Stimulated activated naive CD8-positive, alpha-beta T cell treated with anti-CD3 and anti-CD28 coated beads, Interleukin-15, amount 100 ng/mL, for 72 hours (primary cell): Measurements from ENCODE around the gene TRMT1.

Experiments
- ATAC-seq: fragments of 150-1000 bp; cut with Tn5 transposase; 2 replicates; pipeline ENCODE4 v1.10.0; 2021; ENCODE audit warnings: mild to moderate bottlenecking, moderate library complexity
- DNase-seq, 2 donors: peaks; one replicate each; pipeline ENCODE4 v3.0.0; 2021 to 2022
- H3K27ac Mint-ChIP-seq, 2 donors: one replicate each; pipeline ENCODE4 v1.8.0; 2022; ENCODE audit warnings: mild to moderate bottlenecking in 2 of 2, mixed read lengths in 2 of 2, moderate library complexity in 2 of 2
- H3K27me3 Mint-ChIP-seq: one replicate; pipeline ENCODE4 v1.8.0; 2022; ENCODE audit warnings: mixed read lengths
- H3K4me1 Mint-ChIP-seq: one replicate; pipeline ENCODE4 v1.8.0; 2022; ENCODE audit warnings: mild to moderate bottlenecking, mixed read lengths
- H3K4me3 Mint-ChIP-seq, 2 donors: one replicate each; pipeline ENCODE4 v1.8.0; 2022; ENCODE audit warnings: mild to moderate bottlenecking in 2 of 2, mixed read lengths in 2 of 2, moderate library complexity in 1 of 2
- H3K9me3 Mint-ChIP-seq, 2 donors: one replicate each; pipeline ENCODE4 v1.8.0; 2022; ENCODE audit warnings: mixed read lengths in 2 of 2

Gene TRMT1

GRCh38 chr19:13068085-13068846, 48.3 kb downstream of the TRMT1 start:
- H3K4me3 Mint-ChIP-seq, result no peak overlapping the region
- DNase-seq, result no peak
- ATAC-seq, result no peak
- no peaks in the 10 kb centered on the region for H3K4me1 Mint-ChIP-seq
- peaks cover 6% of the 10 kb centered on the region for H3K27me3 Mint-ChIP-seq
- peak overlapping the region in 1 of 2 donors; percentile 17 for H3K27ac Mint-ChIP-seq
- H3K9me3 Mint-ChIP-seq, result no peaks in the 10 kb centered on the region

GRCh38 chr19:13066933-13067807, 49.4 kb downstream of the TRMT1 start:
- no peaks in the 10 kb centered on the region for H3K9me3 Mint-ChIP-seq
- H3K4me3 Mint-ChIP-seq, result no peak overlapping the region
- H3K27me3 Mint-ChIP-seq, result peaks cover 17% of the 10 kb centered on the region
- H3K27ac Mint-ChIP-seq, result no peak overlapping the region
- no peak for DNase-seq
- ATAC-seq, result no peak
- no peaks in the 10 kb centered on the region for H3K4me1 Mint-ChIP-seq

GRCh38 chr19:13066226-13066625, 50.3 kb downstream of the TRMT1 start:
- H3K9me3 Mint-ChIP-seq, result no peaks in the 10 kb centered on the region
- ATAC-seq (no peak), DNase-seq (no peak)
- H3K27ac Mint-ChIP-seq, result no peak overlapping the region
- H3K27me3 Mint-ChIP-seq, result peaks cover 23% of the 10 kb centered on the region
- no peak overlapping the region for H3K4me3 Mint-ChIP-seq
- H3K4me1 Mint-ChIP-seq, result peaks cover 3% of the 10 kb centered on the region

GRCh38 chr19:13064092-13064489, 52.4 kb downstream of the TRMT1 start:
- H3K4me1 Mint-ChIP-seq, result peaks cover 11% of the 10 kb centered on the region
- no peak for ATAC-seq
- no peaks in the 10 kb centered on the region for H3K9me3 Mint-ChIP-seq
- peaks cover 45% of the 10 kb centered on the region for H3K27me3 Mint-ChIP-seq
- no peak overlapping the region for H3K4me3 Mint-ChIP-seq
- DNase-seq, result no peak
- H3K27ac Mint-ChIP-seq, result no peak overlapping the region

GRCh38 chr19:13063461-13064091, 53.0 kb downstream of the TRMT1 start:
- no peak for ATAC-seq
- no peak overlapping the region for H3K27ac Mint-ChIP-seq
- no peak overlapping the region for H3K4me3 Mint-ChIP-seq
- peaks cover 45% of the 10 kb centered on the region for H3K27me3 Mint-ChIP-seq
- no peak for DNase-seq
- H3K4me1 Mint-ChIP-seq, result peaks cover 11% of the 10 kb centered on the region
- no peaks in the 10 kb centered on the region for H3K9me3 Mint-ChIP-seq

- H3K27ac Mint-ChIP-seq, result no peak overlapping the region
- DNase-seq (no peak), ATAC-seq (no peak)
- H3K4me3 Mint-ChIP-seq, result no peak overlapping the region
- H3K27me3 Mint-ChIP-seq, result peaks cover 45% of the 10 kb centered on the region
- H3K9me3 Mint-ChIP-seq, result no peaks in the 10 kb centered on the region
- peaks cover 11% of the 10 kb centered on the region for H3K4me1 Mint-ChIP-seq
Measured at GRCh38 chr19:13062317-13062716, 54.2 kb downstream of the TRMT1 start.

GRCh38 chr19:13060964-13061927, 55.3 kb downstream of the TRMT1 start:
- H3K27ac Mint-ChIP-seq, result peak overlapping the region; percentile 43 to 69
- DNase-seq, result peak; percentile 72 to 76
- ATAC-seq, result peak; percentile 97
- H3K4me1 Mint-ChIP-seq, result peaks cover 11% of the 10 kb centered on the region
- peaks cover 45% of the 10 kb centered on the region for H3K27me3 Mint-ChIP-seq
- H3K4me3 Mint-ChIP-seq, result peak overlapping the region; percentile 84
- no peaks in the 10 kb centered on the region for H3K9me3 Mint-ChIP-seq

GRCh38 chr19:13060233-13060963, 56.1 kb downstream of the TRMT1 start:
- ATAC-seq (no peak), DNase-seq (no peak)
- Mint-ChIP-seq H3K9me3 (no peaks in the 10 kb centered on the region), H3K27ac (no peak overlapping the region), H3K4me3 (peak overlapping the region; percentile 84), H3K27me3 (peaks cover 45% of the 10 kb centered on the region), H3K4me1 (peaks cover 11% of the 10 kb centered on the region)

GRCh38 chr19:13058951-13059660, 57.4 kb downstream of the TRMT1 start:
- no peak overlapping the region for H3K27ac Mint-ChIP-seq
- H3K4me3 Mint-ChIP-seq, result no peak overlapping the region
- ATAC-seq, result no peak
- no peaks in the 10 kb centered on the region for H3K9me3 Mint-ChIP-seq
- H3K4me1 Mint-ChIP-seq, result peaks cover 11% of the 10 kb centered on the region
- no peak for DNase-seq
- H3K27me3 Mint-ChIP-seq, result peaks cover 45% of the 10 kb centered on the region

- no peak for DNase-seq
- no peaks in the 10 kb centered on the region for H3K9me3 Mint-ChIP-seq
- H3K4me3 Mint-ChIP-seq, result no peak overlapping the region
- peaks cover 34% of the 10 kb centered on the region for H3K27me3 Mint-ChIP-seq
- ATAC-seq, result no peak
- peaks cover 11% of the 10 kb centered on the region for H3K4me1 Mint-ChIP-seq
- H3K27ac Mint-ChIP-seq, result no peak overlapping the region
Measured at GRCh38 chr19:13057744-13058143, 58.8 kb downstream of the TRMT1 start.

GRCh38 chr19:13057147-13057572, 59.4 kb downstream of the TRMT1 start:
- no peak overlapping the region for H3K27ac Mint-ChIP-seq
- DNase-seq (no peak), ATAC-seq (no peak)
- peaks cover 12% of the 10 kb centered on the region for H3K4me1 Mint-ChIP-seq
- H3K4me3 Mint-ChIP-seq, result no peak overlapping the region
- peaks cover 29% of the 10 kb centered on the region for H3K27me3 Mint-ChIP-seq
- no peaks in the 10 kb centered on the region for H3K9me3 Mint-ChIP-seq

- ATAC-seq (no peak), DNase-seq (no peak)
- no peaks in the 10 kb centered on the region for H3K9me3 Mint-ChIP-seq
- no peak overlapping the region for H3K4me3 Mint-ChIP-seq
- H3K27ac Mint-ChIP-seq, result no peak overlapping the region
- peaks cover 18% of the 10 kb centered on the region for H3K4me1 Mint-ChIP-seq
- H3K27me3 Mint-ChIP-seq, result peaks cover 33% of the 10 kb centered on the region
Measured at GRCh38 chr19:13056052-13056660, 60.4 kb downstream of the TRMT1 start.

GRCh38 chr19:13055213-13056051, 61.1 kb downstream of the TRMT1 start:
- Mint-ChIP-seq H3K27me3 (peaks cover 33% of the 10 kb centered on the region), H3K4me1 (peaks cover 14% of the 10 kb centered on the region), H3K4me3 (no peak overlapping the region), H3K9me3 (no peaks in the 10 kb centered on the region), H3K27ac (peak overlapping the region in 1 of 2 donors; percentile 19)
- DNase-seq (no peak), ATAC-seq (no peak)
